Fibroblast of villous mesenchyme (primary cell): ENCODE data around the gene TAF8. TPM values are rescaled to one million over a fixed set of nuclear protein-coding genes. Genes with fewer than 3 reads are reported as not detected.

Source experiments
- DNase-seq: peaks from one replicate; pipeline ENCODE4 v3.0.0-alpha.2; 2010; ENCODE audit warnings: low read depth
- H3K4me3 ChIP-seq: 2 replicates; pipeline ENCODE4 v1.5.1; 2011; ENCODE audit warnings: low read depth, mild to moderate bottlenecking, low read length
- CTCF ChIP-seq: IDR thresholded peaks from 2 replicates; pipeline ENCODE4 v1.5.1; 2012; ENCODE audit warnings: low read depth, mild to moderate bottlenecking, low read length; ENCODE audit not compliant: insufficient read depth
- small RNA-seq: library from RNA; depleted of rRNA; stranded (forward); fragments of <200 nt; gene quantifications from one replicate; pipeline ENCODE3, GENCODE V24; 2012
- total RNA-seq: library from RNA; depleted of rRNA; stranded (reverse); fragments of >200 nt; gene quantifications from 2 replicates; pipeline ENCODE4 v1.2.3, GENCODE V29; 2012

TAF8 gene
- total RNA-seq, 1 donor: 16.0 TPM

- no peak for DNase-seq
- no peak for TF ChIP-seq CTCF
These were observed 85.4 kb downstream of the TAF8 start for GRCh38 chr6:42135722-42136121.

GRCh38 chr6:42136508-42137193 is 86.3 kb downstream of the TAF8 start:
- H3K4me3 ChIP-seq: no peak overlapping the region
- peak; percentile 38 for TF ChIP-seq CTCF
- peak; percentile 58 for DNase-seq

More at GRCh38 chr6:42135722-42136121, 85.4 kb downstream of the TAF8 start:
- H3K4me3 ChIP-seq: no peak overlapping the region

Small RNAs within 50 kb of the gene (small RNA-seq; reads per million reads assigned to genes)
- gene RNU6-761P: not detected

Other genes starting within 250 kb of the TAF8 start
- 2.3 and 3.0 TPM in 2 replicates for gene USP49, start 155.1 kb upstream of the TAF8 start, total RNA-seq
- gene MED20, start 129.4 kb upstream of the TAF8 start, total RNA-seq: 31.9 and 40.2 TPM in 2 replicates
- 13.2 and 20.7 TPM in 2 replicates for gene BYSL, start 129.0 kb upstream of the TAF8 start, total RNA-seq
- 25.8 and 42.3 TPM in 2 replicates for gene CCND3, start 108.7 kb upstream of the TAF8 start, total RNA-seq
- gene C6orf132, start 92.1 kb downstream of the TAF8 start, total RNA-seq: 2.6 and 4.3 TPM in 2 replicates
- 0.32 TPM in 1 of 2 replicates, not detected in the other for gene GUCA1A, start 122.8 kb downstream of the TAF8 start, total RNA-seq
- gene GUCA1B, start 144.4 kb downstream of the TAF8 start, total RNA-seq: not detected in 2 replicates
- gene MRPS10, start 167.3 kb downstream of the TAF8 start, total RNA-seq: 47.0 and 66.5 TPM in 2 replicates